Naive B cell (primary cell): Measurements from ENCODE around the gene CARD10. TPM values are rescaled to one million over a fixed set of nuclear protein-coding genes. Genes with fewer than 3 reads are reported as not detected.
"Not testable (repeated sequence)": the region's sequence is repeated elsewhere in the genome, so short reads cannot be mapped to it uniquely, and the experiment has no call there.

Source experiments
- ATAC-seq, 2 donors: fragments of 150-1000 bp; cut with Tn5 transposase; 2 replicates each; pipeline ENCODE4 v1.10.0; 2021; ENCODE audit warnings: low read depth in 2 of 2, mild to moderate bottlenecking in 2 of 2, moderate library complexity in 2 of 2
- DNase-seq: peaks from one replicate; pipeline ENCODE4 v3.0.0; 2022
- H3K27ac Mint-ChIP-seq, 6 donors: one replicate each; pipeline ENCODE4 v1.8.0; 2020 to 2022; ENCODE audit warnings: mild to moderate bottlenecking in 6 of 6, mixed read lengths in 6 of 6, moderate library complexity in 5 of 6, inconsistent platforms in 2 of 6
- H3K27me3 Mint-ChIP-seq, 3 donors: one replicate each; pipeline ENCODE4 v1.8.0; 2021 to 2022; ENCODE audit warnings: mixed read lengths in 3 of 3, mild to moderate bottlenecking in 1 of 3
- H3K36me3 Mint-ChIP-seq, 2 donors: one replicate each; pipeline ENCODE4 v1.8.0; 2020 to 2022; ENCODE audit warnings: mixed read lengths in 2 of 2, inconsistent platforms in 1 of 2, mild to moderate bottlenecking in 1 of 2
- H3K4me1 Mint-ChIP-seq, 3 donors: one replicate each; pipeline ENCODE4 v1.8.0; 2020 to 2022; ENCODE audit warnings: mixed read lengths in 3 of 3, inconsistent platforms in 1 of 3, mild to moderate bottlenecking in 1 of 3, moderate library complexity in 1 of 3
- H3K4me3 Mint-ChIP-seq, 8 donors: one replicate each; pipeline ENCODE4 v1.8.0; 2020 to 2022; ENCODE audit warnings: mild to moderate bottlenecking in 8 of 8, mixed read lengths in 8 of 8, moderate library complexity in 8 of 8, inconsistent platforms in 2 of 8
- H3K9me3 Mint-ChIP-seq, 7 donors: one replicate each; pipeline ENCODE4 v1.8.0; 2020 to 2022; ENCODE audit warnings: mixed read lengths in 7 of 7, mild to moderate bottlenecking in 5 of 7, inconsistent platforms in 2 of 7, moderate library complexity in 1 of 7
- polyA plus RNA-seq, 6 donors: library from polyadenylated mRNA; unstranded; fragments of 300-500 nt; fragmentation: Illumina TruSeq; gene quantifications; one replicate each; pipeline ENCODE4 v1.2.3, GENCODE V29; 2021; ENCODE audit warnings: low read depth in 6 of 6

CARD10 gene
- polyA plus RNA-seq, 6 donors from 2014 or later = not detected

DNA sequence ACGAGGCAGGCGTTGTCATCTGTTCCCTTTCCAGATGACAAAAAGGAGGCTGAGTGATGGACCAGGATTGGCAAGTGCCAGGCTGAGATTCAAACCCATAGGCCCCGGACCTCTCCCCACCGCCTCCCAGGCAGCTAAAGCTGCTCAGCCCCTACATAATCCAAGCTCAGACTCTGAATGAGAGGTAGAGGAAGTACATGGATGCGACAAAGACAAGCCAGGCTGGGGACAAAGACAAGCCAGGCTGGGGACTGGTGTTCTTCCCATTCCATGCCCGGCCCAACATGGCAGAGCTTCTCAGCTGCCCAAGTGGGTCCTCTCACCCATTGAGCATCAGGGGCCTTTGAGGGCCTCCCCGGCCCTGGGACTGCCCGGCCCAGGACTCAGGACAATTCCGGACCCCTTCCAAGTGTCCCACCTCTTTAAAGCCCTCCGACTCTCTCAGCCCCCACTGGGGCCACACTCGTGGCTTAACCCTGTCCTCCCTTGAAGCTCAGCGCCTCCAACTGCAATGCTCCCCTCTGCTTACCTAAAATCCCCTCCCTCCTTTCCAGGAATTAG lies 37.8 kb downstream of the CARD10 start:
- no peaks in the 10 kb centered on the region for H3K9me3 Mint-ChIP-seq
- H3K27ac Mint-ChIP-seq = peak overlapping the region in 5 of 6 donors; percentile 45 to 97 (median 76)
- no peak for ATAC-seq
- no peak for DNase-seq
- peaks cover 38 to 56% (median 44%) of the 10 kb centered on the region in 3 donors for H3K4me1 Mint-ChIP-seq
- no peaks in the 10 kb centered on the region for H3K27me3 Mint-ChIP-seq
- peaks cover 5 to 10% of the 10 kb centered on the region in 2 donors for H3K36me3 Mint-ChIP-seq
- H3K4me3 Mint-ChIP-seq = peak overlapping the region in 3 of 8 donors; percentile 17 to 96 (median 40)

DNA sequence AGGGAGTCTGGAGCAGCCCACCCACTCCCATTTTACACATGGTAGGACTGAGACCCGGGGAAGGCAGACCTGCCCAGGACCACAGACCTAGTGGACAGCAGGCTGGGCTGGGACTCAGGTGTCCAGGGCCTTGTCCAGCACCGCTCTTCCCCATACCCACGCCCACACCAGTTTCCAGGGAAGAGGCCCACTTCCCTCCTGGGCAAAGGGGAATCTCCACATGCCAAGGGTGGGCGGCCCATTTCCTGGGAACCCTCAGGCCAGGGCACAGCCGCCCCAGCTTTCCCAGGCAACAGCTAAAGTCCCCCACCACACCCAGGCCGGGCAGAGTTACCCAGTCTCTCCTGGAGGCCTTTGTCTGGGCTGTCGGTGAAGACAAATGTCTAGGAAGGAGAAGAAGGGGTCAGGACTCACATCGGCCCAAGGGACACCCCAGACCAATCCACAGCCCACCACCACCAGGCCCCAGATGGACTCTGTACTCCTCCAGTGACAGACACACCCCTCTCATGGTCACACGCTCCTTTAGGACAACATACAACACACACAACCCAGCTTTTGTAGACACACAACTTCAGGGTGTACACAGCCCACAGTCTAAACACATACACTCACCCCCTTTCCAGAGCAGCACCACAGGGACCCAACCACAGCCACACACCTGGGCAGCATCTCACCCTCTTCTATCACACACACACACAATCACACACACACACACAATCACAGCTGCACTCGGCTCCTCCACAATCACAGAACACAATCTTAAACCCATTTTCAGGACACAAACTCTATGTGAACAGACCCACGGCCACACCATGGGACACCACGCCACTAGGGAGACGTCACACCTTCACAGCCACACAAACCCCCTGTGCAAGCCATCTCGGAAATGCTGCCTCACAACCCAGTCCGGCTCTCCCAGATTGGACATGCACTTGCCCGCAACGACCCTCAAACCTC lies 38.5 kb downstream of the CARD10 start:
- DNase-seq (no peak), ATAC-seq (no peak)
- H3K27me3 Mint-ChIP-seq = no peaks in the 10 kb centered on the region
- peak overlapping the region; percentile 32 to 94 (median 63) for H3K27ac Mint-ChIP-seq
- peaks cover 5 to 16% of the 10 kb centered on the region in 2 donors for H3K36me3 Mint-ChIP-seq
- H3K4me3 Mint-ChIP-seq = peak overlapping the region in 3 of 8 donors; percentile 17 to 19 (median 19)
- H3K9me3 Mint-ChIP-seq = no peaks in the 10 kb centered on the region
- peaks cover 36 to 52% (median 42%) of the 10 kb centered on the region in 3 donors for H3K4me1 Mint-ChIP-seq

DNA sequence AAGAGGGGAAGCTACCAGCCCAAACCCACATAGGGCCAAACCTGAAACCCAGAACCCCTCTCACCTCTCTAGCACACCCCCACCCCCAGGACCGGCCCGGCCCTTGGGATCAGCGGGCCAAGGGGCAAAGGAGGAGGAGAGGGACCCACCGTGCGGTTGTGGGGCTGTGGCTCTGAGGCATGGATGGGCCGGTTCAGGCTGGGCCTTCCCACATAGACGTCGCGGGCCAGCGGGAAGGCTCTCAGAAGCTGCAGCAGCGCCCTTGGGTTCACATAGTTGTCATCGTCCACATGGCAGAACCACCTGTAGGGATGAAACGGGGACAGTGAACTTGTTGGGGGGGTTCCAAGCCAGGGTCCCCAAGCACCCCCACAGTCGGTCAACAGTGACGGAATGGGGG lies 40.0 kb downstream of the CARD10 start:
- Mint-ChIP-seq H3K4me3 (no peak overlapping the region), H3K36me3 (peaks cover 5 to 16% of the 10 kb centered on the region in 2 donors), H3K9me3 (no peaks in the 10 kb centered on the region), H3K27me3 (no peaks in the 10 kb centered on the region), H3K27ac (no peak overlapping the region), H3K4me1 (peaks cover 28 to 39% (median 29%) of the 10 kb centered on the region in 3 donors)
- DNase-seq (no peak), ATAC-seq (no peak)

DNA sequence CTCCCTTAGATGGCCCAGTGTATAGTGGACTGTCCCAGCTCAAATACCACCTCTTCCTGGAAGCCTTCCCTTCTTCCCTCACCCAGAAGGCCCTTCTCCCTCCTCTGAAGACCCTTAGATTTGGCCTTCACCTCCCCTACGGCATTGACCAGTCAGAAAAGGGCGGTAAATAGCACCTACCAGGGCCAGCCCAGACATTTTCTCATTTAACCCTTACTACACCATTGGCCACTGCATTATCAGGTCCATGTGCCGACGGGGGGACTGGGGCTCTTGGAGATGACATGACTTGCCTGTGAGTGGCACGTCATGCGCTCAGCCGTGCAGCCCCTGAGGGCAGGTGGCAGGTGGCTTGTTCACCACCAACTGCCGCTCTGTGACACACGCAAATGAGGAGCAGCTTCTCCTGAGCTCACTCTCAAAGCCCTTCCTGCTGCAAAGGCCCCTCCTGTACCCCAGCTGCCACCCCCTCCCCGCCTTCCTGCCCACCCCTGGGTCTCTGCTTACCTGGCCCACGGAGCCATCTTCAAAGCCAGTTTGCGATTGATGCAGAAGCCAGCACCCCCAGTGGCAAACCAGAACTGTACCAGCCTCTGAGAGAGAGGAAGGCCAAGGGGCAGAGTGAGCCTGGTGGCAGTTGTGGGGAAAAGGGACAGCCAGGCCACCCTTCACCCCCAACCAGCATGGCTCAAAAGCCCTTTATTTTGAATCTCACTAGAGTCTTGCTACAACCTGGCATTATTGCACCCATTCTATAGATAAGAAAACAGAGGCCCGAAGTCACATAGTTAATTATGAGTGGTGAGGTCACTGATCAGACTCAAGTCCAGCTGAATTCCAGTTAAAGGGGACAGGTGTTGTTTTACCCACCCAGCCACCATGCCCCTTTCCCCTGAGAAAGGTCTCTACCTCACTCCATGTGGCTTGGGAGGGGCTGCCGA lies 42.6 kb downstream of the CARD10 start:
- ATAC-seq (no peak), DNase-seq (no peak)
- Mint-ChIP-seq H3K9me3 (no peaks in the 10 kb centered on the region), H3K4me1 (peaks cover 7 to 26% (median 14%) of the 10 kb centered on the region in 3 donors), H3K27me3 (no peaks in the 10 kb centered on the region), H3K36me3 (peaks cover 5 to 16% of the 10 kb centered on the region in 2 donors), H3K4me3 (peak overlapping the region in 1 of 8 donors; percentile 15), H3K27ac (peak overlapping the region in 3 of 6 donors; percentile 42 to 90 (median 60))

DNA sequence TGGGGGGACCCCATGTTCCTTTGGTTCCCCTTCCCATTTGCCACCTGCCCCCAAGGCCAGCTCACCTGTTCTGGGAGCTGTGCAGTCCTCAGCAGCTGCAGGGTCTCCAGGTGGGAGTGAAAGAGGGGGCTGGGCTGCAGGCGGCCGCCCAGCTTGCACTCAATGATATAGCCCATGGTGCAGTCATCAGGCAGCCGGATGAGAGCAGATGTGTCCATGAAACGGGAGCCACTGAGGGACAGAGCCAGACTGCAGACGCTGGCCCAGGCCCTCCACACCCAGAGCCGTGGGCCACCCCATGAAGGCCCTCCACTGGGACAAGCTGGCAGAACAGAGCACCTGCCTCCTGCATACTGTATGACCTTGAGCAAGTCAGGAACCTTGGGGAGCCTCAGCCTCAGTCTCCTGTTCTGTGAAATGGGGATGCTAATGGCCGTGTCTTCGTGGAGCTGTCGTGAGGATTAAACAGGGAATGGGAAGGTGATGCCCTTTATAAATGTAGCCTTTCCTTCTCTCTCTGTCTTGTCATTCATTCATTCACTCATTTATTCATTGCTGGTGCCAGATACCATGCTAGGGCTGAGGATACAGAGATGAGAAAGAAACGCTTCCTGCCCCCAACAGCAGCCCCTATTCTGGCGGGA lies 44.6 kb downstream of the CARD10 start:
- no peak overlapping the region for H3K4me3 Mint-ChIP-seq
- H3K27ac Mint-ChIP-seq = no peak overlapping the region
- no peak for DNase-seq
- H3K4me1 Mint-ChIP-seq = peaks cover 13 to 20% (median 13%) of the 10 kb centered on the region in 3 donors
- peaks cover 13 to 21% of the 10 kb centered on the region in 2 donors for H3K36me3 Mint-ChIP-seq
- no peaks in the 10 kb centered on the region for H3K9me3 Mint-ChIP-seq
- ATAC-seq = no peak
- H3K27me3 Mint-ChIP-seq = no peaks in the 10 kb centered on the region

DNA sequence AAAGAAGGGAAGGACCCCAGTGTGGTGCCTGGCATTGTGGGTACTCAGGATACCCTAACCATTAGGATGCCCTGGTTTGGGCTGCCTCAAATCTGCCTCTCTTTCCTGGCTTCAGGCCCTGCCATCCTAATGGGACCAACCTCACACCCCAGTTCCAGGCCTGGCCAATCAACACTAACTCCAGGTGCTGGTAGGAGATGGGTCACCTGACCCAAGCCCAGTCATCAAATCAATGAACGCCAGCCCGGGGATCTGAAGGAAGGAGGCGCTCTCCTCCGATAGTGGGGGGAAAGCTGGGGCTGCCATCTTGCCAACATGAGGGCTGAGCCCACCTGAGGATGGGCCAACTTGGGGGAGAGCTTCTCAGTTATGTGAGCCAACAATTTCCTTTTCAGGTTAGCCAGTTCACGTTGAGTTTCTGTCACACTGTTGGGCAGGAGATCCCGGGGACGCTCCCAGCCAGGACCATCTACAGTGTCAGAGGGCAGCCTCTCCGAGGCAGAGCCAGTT lies 45.7 kb downstream of the CARD10 start:
- ATAC-seq (no peak), DNase-seq (no peak)
- no peaks in the 10 kb centered on the region for H3K27me3 Mint-ChIP-seq
- H3K36me3 Mint-ChIP-seq = peaks cover 21 to 27% of the 10 kb centered on the region in 2 donors
- no peaks in the 10 kb centered on the region for H3K9me3 Mint-ChIP-seq
- H3K4me1 Mint-ChIP-seq = peaks cover 17 to 25% (median 18%) of the 10 kb centered on the region in 3 donors
- no peak overlapping the region for H3K27ac Mint-ChIP-seq
- H3K4me3 Mint-ChIP-seq = no peak overlapping the region

DNA sequence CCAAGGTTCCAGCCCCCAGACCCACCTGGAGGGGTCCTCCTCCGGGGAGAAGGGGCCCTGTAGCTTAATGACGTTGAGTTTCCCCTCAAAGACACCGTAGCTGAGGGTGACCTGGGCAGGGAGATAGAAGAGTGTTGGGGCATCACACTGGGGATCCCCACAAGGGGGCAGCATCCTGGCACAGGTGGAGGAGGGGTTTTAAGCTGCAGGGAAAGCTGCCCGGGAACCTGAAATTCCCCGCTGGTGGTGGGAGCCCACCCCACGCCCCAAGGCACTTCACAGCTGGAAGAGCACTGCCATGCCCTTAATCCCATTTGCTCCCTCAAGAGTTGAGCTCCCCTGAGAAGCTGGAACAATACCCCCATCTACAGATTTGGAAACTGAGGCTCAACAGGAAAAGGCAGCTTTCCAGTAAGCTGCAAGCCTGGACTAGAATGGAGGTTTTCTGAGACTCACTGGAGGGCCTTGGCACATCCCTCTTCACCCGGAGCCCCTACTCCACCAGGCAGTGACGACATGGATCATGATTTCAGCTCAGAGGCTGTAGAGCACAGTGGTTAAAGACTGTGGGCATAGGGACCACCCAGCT lies 46.7 kb downstream of the CARD10 start:
- H3K9me3 Mint-ChIP-seq = no peaks in the 10 kb centered on the region
- ATAC-seq (no peak), DNase-seq (peak; percentile 17)
- H3K4me3 Mint-ChIP-seq = no peak overlapping the region
- no peak overlapping the region for H3K27ac Mint-ChIP-seq
- H3K4me1 Mint-ChIP-seq = peaks cover 20 to 31% (median 25%) of the 10 kb centered on the region in 3 donors
- peaks cover 21 to 35% of the 10 kb centered on the region in 2 donors for H3K36me3 Mint-ChIP-seq
- H3K27me3 Mint-ChIP-seq = no peaks in the 10 kb centered on the region

DNA sequence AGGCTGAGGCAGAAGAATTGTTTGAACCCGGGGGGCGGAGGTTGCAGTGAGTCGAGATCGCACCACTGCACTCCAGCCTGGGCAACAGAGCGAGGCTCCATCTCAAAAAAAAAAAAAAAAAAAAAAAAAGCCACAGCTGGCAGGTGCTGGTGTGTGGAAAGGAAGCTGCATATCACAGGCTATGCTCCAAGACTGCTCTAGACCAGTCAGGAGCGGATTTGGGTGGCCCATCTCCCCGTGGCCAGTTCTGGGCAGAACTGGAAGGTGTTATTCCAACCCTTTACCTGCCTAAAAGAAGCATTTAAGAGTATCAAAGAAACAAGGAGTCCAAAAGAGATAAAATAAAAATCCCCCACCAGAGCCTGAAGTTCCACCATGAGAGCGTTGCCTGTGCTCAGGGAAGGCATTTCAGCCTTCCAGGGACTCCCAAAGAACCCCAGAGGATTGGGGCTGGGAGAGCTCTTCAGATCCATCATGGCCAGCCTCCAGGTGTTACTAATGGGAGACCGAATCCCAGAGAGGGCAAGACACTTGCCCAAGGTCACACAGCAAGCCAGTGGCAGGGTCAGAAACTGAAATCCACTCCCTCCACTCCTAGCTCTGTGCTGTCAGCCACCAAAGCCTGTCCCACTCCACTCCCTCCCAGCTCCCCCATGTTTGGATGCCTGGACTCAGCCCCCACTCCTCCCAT lies 47.3 kb downstream of the CARD10 start:
- Mint-ChIP-seq H3K27ac (no peak overlapping the region), H3K9me3 (no peaks in the 10 kb centered on the region), H3K36me3 (peaks cover 21 to 35% of the 10 kb centered on the region in 2 donors), H3K4me3 (no peak overlapping the region), H3K4me1 (peaks cover 20 to 31% (median 25%) of the 10 kb centered on the region in 3 donors), H3K27me3 (no peaks in the 10 kb centered on the region)
- ATAC-seq = no peak
- no peak for DNase-seq

DNA sequence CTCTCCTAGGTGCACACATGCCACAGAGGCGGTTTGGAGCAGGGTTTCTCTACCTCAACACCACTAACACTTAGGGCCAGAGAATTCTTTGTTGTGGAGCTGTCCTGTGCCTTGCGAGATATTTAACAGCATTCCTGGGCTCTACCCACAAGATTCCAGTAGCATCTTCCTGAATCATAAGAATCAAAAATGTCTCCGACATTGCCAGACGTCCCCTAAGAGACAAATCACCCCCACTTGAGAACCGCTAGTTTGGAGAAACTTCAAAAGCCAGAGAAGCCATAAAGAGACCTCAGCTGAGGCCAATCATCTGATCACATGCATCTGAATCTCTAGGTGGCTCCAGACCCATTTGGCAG lies 49.1 kb downstream of the CARD10 start:
- ATAC-seq = no peak
- no peak for DNase-seq
- Mint-ChIP-seq H3K9me3 (no peaks in the 10 kb centered on the region), H3K4me1 (peaks cover 23 to 31% (median 31%) of the 10 kb centered on the region in 3 donors), H3K36me3 (peaks cover 21 to 38% of the 10 kb centered on the region in 2 donors), H3K27ac (no peak overlapping the region), H3K27me3 (no peaks in the 10 kb centered on the region), H3K4me3 (no peak overlapping the region)

DNA sequence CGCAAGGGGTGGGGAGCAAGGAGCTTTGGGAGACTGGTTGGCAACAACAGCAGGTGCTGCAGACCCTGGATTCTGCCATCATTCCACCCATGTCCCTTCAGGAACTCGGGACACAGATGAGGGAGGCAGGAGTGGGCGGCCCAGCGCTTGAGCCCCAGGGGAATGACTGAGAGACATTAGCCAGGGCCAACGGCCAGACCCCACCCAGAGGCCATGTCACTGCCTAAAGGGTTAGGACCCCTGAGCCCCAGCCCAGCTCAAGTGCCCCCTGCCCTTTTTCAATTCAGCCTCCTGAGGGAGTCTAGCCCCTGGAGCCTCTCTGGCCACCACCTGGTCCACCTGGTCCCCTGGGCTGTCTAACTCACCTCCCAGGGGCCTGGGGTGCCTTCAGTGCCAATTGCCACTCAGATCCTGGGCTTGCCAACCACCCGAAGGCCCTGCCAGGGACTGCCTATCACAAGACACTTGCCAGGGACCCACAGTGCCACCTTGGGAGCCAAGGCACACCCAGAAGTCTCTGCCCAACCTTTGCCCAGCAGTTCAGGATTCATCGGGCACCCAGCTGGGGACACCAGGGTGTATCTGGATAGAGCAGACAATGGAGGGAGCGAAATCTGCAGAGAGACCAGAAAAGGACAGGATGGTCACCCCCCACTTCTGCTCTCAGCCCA lies 49.7 kb downstream of the CARD10 start:
- DNase-seq (no peak), ATAC-seq (no peak)
- Mint-ChIP-seq H3K9me3 (no peaks in the 10 kb centered on the region), H3K36me3 (peaks cover 21 to 42% of the 10 kb centered on the region in 2 donors), H3K27ac (peak overlapping the region in 2 of 6 donors; percentile 50 to 69), H3K27me3 (no peaks in the 10 kb centered on the region), H3K4me3 (no peak overlapping the region), H3K4me1 (peaks cover 23 to 34% (median 31%) of the 10 kb centered on the region in 3 donors)

DNA sequence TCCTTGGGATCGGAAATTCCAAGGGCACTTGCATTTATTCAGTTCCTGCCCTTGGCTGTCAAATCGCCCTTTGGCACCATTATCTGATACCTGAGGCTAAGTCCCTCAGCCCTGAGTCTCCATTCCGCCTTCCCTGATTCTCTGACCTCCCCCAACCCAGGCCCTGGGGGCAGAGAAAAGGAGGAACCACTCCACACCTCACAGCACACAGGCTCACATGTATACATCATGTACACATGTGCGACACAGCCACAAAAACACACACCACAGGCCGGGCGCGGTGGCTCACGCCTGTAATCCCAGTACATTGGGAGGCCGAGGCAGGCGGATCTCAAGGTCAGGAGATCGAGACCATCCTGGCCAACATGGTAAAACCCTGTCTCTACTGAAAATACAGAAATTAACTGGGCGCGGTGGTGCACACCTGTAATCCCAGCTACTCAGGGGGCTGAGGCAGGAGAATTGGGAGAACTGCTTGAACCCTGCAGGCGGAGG lies 51.0 kb downstream of the CARD10 start:
- DNase-seq, H3K9me3 Mint-ChIP-seq, H3K27me3 Mint-ChIP-seq: not testable (repeated sequence)
- Mint-ChIP-seq H3K27ac (peak overlapping the region; percentile 25 to 92 (median 38)), H3K36me3 (peaks cover 21 to 42% of the 10 kb centered on the region in 2 donors), H3K4me3 (peak overlapping the region in 1 of 8 donors; percentile 57), H3K4me1 (peaks cover 28 to 38% (median 31%) of the 10 kb centered on the region in 3 donors)
- peak in 1 of 2 donors; percentile 52 for ATAC-seq
